ENCODE data around the gene BIN1. TPM values are rescaled to one million over a fixed set of nuclear protein-coding genes. Genes with fewer than 3 reads are reported as not detected.

Gene BIN1
- 100 to 1,000 TPM in 1 of 2 experiments, 10 to 100 TPM in 1; 95.2 to 102 TPM for total RNA-seq

DNA sequence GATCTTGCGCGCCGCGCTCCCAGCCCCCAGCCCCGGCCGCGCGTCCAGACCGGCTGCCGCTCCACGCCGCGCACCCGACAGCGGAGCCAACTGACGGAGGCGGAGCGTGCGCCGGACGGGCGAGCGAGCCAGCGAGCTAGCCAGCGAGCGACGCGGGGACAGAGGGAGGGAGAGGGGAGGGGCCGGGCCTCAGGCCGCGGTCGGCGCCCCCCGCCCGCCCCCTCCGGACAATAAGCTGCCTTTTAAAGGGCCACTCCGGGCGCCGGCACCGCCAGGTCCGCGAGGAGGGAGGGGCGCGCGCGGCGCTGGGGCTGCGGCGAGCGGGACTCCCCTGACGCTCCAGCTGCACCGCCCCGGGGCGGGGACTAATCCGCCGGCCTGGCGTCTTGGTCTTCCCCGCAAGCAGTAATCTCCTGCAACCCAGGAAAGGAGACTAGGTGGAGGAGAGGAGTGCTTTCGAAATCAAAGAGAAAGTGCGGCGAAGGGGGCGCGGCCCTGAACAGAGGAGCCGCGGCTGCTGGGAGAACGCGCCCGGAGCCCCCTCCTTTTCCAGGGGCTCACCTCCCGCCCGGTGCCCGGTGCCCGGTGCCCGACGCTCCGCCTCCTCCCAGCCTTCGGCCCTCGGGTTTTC is at the start of gene BIN1:
Gene BIN1, minus strand, starts transcription at position 164 of the 631 bp plus-strand sequence. CDS start 211 bp downstream, outside the sequence.
- CTCF ChIA-PET: interaction anchor here (1.0 to 2.7 kb wide), 4 partner anchors 9 to 69 kb away, joined by 3 to 12 read pairs (median 5); no protein-coding TSS in a partner anchor
- Mint-ChIP-seq H3K36me3 (ENCODE audit: low read depth) (no peaks in the 10 kb centered on the region), H3K9me3 (no peaks in the 10 kb centered on the region), H3K4me1 (ENCODE audit: low read depth) (peaks cover 5% of the 10 kb centered on the region), H3K27ac (no peak within 1 kb of the TSS), H3K27me3 (peaks cover 8% of the 10 kb centered on the region), H3K4me3 (peak within 1 kb of the TSS; percentile 73)
- DNase-seq (peak; percentile 71), ATAC-seq (peak; percentile 86)
- POLR2A ChIA-PET: interaction anchor here (1.0 kb wide), 1 partner anchor 26 kb away, joined by 4 read pairs; no protein-coding TSS in a partner anchor
- TF ChIP-seq, protein P1, sequence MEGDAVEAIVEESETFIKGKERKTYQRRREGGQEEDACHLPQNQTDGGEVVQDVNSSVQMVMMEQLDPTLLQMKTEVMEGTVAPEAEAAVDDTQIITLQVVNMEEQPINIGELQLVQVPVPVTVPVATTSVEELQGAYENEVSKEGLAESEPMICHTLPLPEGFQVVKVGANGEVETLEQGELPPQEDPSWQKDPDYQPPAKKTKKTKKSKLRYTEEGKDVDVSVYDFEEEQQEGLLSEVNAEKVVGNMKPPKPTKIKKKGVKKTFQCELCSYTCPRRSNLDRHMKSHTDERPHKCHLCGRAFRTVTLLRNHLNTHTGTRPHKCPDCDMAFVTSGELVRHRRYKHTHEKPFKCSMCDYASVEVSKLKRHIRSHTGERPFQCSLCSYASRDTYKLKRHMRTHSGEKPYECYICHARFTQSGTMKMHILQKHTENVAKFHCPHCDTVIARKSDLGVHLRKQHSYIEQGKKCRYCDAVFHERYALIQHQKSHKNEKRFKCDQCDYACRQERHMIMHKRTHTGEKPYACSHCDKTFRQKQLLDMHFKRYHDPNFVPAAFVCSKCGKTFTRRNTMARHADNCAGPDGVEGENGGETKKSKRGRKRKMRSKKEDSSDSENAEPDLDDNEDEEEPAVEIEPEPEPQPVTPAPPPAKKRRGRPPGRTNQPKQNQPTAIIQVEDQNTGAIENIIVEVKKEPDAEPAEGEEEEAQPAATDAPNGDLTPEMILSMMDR (IDR thresholded peaks at IDR 0.05): no peak
- intact Hi-C loops (cut with micrococcal nuclease): no loop called here

DNA sequence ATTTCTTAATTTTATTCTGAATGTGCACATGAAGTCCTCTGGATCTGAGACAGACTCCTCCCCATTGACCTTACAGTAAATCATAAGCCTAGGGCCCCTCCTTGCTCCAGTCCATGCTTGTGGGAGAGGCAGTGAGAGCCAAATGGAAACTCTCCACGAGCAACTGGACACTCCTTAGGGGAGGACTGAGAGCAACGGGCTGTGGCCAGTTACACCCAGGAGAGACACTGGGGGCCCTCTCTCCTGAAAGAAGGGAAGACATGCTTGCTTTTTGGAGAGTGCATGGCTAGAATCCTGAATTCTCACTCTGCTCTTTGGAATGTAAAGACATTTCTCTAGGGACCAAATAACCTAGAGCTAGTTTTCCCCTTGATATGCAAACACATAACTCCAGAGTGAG is 49.0 kb upstream of the BIN1 start:
- Mint-ChIP-seq H3K27me3 (peaks cover 1% of the 10 kb centered on the region), H3K9me3 (peaks cover 2% of the 10 kb centered on the region), H3K4me3 (no peak overlapping the region), H3K4me1 (ENCODE audit: low read depth) (no peaks in the 10 kb centered on the region), H3K27ac (no peak overlapping the region), H3K36me3 (ENCODE audit: low read depth) (no peaks in the 10 kb centered on the region)
- ChIA-PET POLR2A (interaction anchor here (0.6 kb wide), 1 partner anchor 187 kb away, joined by 3 read pairs; no protein-coding TSS in a partner anchor), CTCF (no interaction called here)
- DNase-seq (no peak), ATAC-seq (no peak)
- intact Hi-C loops (cut with micrococcal nuclease): no loop called here
- TF ChIP-seq, protein P1 (IDR thresholded peaks at IDR 0.05): no peak

- intact Hi-C loops (cut with micrococcal nuclease): no loop called here
Measured at GRCh38 chr2:127155028-127155581, 48.2 kb upstream of the BIN1 start.

DNA sequence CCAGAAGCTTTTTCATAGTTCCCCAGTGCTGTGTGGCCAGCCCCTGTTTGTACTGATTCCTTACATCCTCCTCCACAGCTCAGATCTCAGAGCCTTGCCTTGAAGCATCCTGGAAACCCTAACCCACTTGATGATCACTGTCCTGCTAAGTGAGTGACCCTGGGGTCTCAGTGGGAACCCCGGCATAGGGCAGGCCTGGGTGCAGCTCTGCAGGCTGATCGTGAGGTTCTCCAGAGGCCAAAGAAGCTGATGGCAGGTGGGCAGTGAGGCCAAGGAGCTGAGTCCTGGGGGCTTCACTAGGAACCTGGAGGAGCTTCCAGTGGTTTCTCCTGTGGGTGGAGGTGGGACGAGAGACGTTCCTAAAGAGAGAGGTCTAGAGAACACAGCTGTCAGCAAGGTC is 47.4 kb upstream of the BIN1 start:
- no peak for DNase-seq
- TF ChIP-seq, protein P1 (IDR thresholded peaks at IDR 0.05): no peak
- ChIA-PET CTCF (no interaction called here), POLR2A (no interaction called here)
- peaks cover 2% of the 10 kb centered on the region for H3K9me3 Mint-ChIP-seq
- H3K27me3 Mint-ChIP-seq: peaks cover 1% of the 10 kb centered on the region
- no peak overlapping the region for H3K27ac Mint-ChIP-seq
- intact Hi-C loops (cut with micrococcal nuclease): no loop called here
- H3K4me3 Mint-ChIP-seq: no peak overlapping the region
- no peak for ATAC-seq
- no peaks in the 10 kb centered on the region for H3K4me1 Mint-ChIP-seq (ENCODE audit: low read depth)
- no peaks in the 10 kb centered on the region for H3K36me3 Mint-ChIP-seq (ENCODE audit: low read depth)

More at GRCh38 chr2:127155028-127155581, 48.2 kb upstream of the BIN1 start:
- TF ChIP-seq, protein P1 (IDR thresholded peaks at IDR 0.05): no peak
- Mint-ChIP-seq H3K27ac (no peak overlapping the region), H3K27me3 (peaks cover 1% of the 10 kb centered on the region), H3K36me3 (ENCODE audit: low read depth) (no peaks in the 10 kb centered on the region), H3K4me3 (no peak overlapping the region), H3K9me3 (peaks cover 2% of the 10 kb centered on the region), H3K4me1 (ENCODE audit: low read depth) (no peaks in the 10 kb centered on the region)
- ChIA-PET POLR2A (no interaction called here), CTCF (no interaction called here)
- DNase-seq: no peak
- no peak for ATAC-seq

DNA sequence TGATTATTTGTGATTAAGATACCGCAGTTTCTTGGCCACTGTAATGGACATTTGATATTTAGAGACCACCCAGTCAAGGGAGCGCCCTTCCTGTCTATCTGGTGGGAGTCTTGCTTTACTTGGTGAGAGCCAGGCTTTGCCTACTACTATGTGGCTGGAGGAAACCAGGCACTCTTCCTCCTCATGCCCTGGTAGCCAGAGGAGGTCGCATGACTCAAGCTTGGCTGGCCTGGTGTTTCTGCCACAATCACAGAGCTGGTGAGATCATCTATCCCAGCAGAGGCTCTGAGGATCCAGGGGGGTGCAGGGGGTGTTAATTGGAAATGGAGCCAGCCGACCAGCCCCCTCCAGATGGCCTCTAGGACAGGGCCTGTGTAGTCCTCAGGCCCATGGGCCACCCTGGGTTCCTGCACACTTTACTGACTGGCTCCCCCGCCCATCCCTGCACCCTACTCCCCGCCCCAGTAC is 46.8 kb upstream of the BIN1 start:
- Mint-ChIP-seq H3K4me1 (ENCODE audit: low read depth) (no peaks in the 10 kb centered on the region), H3K27ac (no peak overlapping the region), H3K9me3 (peaks cover 2% of the 10 kb centered on the region), H3K4me3 (no peak overlapping the region), H3K36me3 (ENCODE audit: low read depth) (no peaks in the 10 kb centered on the region), H3K27me3 (peaks cover 1% of the 10 kb centered on the region)
- intact Hi-C loops (cut with micrococcal nuclease): no loop called here
- ChIA-PET POLR2A (no interaction called here), CTCF (no interaction called here)
- TF ChIP-seq, protein P1 (IDR thresholded peaks at IDR 0.05): no peak
- ATAC-seq (no peak), DNase-seq (no peak)
